ENCODE data around the gene PLA2G4B. TPM values are rescaled to one million over a fixed set of nuclear protein-coding genes. Genes with fewer than 3 reads are reported as not detected.

The PLA2G4B gene
- total RNA-seq, 1 experiment from 2014 or later, result 4.7 TPM

- Histone ChIP-seq H3K9me3 (ENCODE audit: control insufficient read depth, insufficient read depth, low read depth, low read length) (no peaks in the 10 kb centered on the region), H3K36me3 (ENCODE audit: control insufficient read depth, insufficient read depth, low read length) (no peaks in the 10 kb centered on the region), H3K27me3 (ENCODE audit: control insufficient read depth, insufficient read depth, low read length) (no peaks in the 10 kb centered on the region), H3K4me1 (ENCODE audit: control insufficient read depth, insufficient read depth, low read length) (peaks cover 18% of the 10 kb centered on the region), H3K27ac (ENCODE audit: low read length) (no peak overlapping the region), H3K4me3 (ENCODE audit: low read depth in 2 of 2, low read length in 2 of 2) (no peak overlapping the region)
- BruUV-seq (replicated peaks), result no TSS peak
- POLR2A ChIA-PET, result no interaction called here
- no peak for DNase-seq (ENCODE audit: low read depth, low spot score)
- CTCF ChIA-PET, result no interaction called here
- in situ Hi-C loops (cut with HindIII; ENCODE audit: low pct_unique_long_range_greater_than_20kb, low sequenced_read_pairs), result no loop called here
- no peak for ATAC-seq
- intact Hi-C loops (cut with micrococcal nuclease; ENCODE audit: unreplicated experiment), result no loop called here
- TF ChIP-seq POLR2AphosphoS5 (IDR thresholded peaks at IDR 0.05; ENCODE audit: low read depth, low read length) (no peak), SIN3A (IDR thresholded peaks at IDR 0.05; ENCODE audit: borderline replicate concordance, insufficient read depth, low read depth, low read length) (no peak), TCF7L2 (IDR thresholded peaks at IDR 0.05; ENCODE audit: low read depth, low read length) (no peak), CTCF (IDR thresholded peaks at IDR 0.05) (no peak), REST (IDR thresholded peaks at IDR 0.05; ENCODE audit: insufficient read depth in 1 of 2, low read depth in 2 of 2, low read length in 1 of 2) (no peak)
These were observed 27.6 kb downstream of the PLA2G4B start for GRCh38 chr15:41866263-41866703.

GRCh38 chr15:41866872-41867579, 28.4 kb downstream of the PLA2G4B start:
- no peak for TF ChIP-seq REST (IDR thresholded peaks at IDR 0.05; ENCODE audit: insufficient read depth in 1 of 2, low read depth in 2 of 2, low read length in 1 of 2)
- TF ChIP-seq CTCF (IDR thresholded peaks at IDR 0.05), result no peak
- Histone ChIP-seq H3K27ac (ENCODE audit: low read length) (no peak overlapping the region), H3K27me3 (ENCODE audit: control insufficient read depth, insufficient read depth, low read length) (no peaks in the 10 kb centered on the region), H3K9me3 (ENCODE audit: control insufficient read depth, insufficient read depth, low read depth, low read length) (no peaks in the 10 kb centered on the region), H3K4me1 (ENCODE audit: control insufficient read depth, insufficient read depth, low read length) (peaks cover 18% of the 10 kb centered on the region), H3K4me3 (ENCODE audit: low read depth in 2 of 2, low read length in 2 of 2) (no peak overlapping the region), H3K36me3 (ENCODE audit: control insufficient read depth, insufficient read depth, low read length) (no peaks in the 10 kb centered on the region)
- POLR2A ChIA-PET, result no interaction called here
- intact Hi-C loops (cut with micrococcal nuclease; ENCODE audit: unreplicated experiment), result no loop called here
- in situ Hi-C loops (cut with HindIII; ENCODE audit: low pct_unique_long_range_greater_than_20kb, low sequenced_read_pairs), result no loop called here
- ATAC-seq (no peak), DNase-seq (ENCODE audit: low read depth, low spot score) (no peak)
- CTCF ChIA-PET, result no interaction called here
- BruUV-seq (replicated peaks), result no TSS peak
